HG02588 (cell line): ENCODE measurements around the gene POLE2.
"Not testable (repeated sequence)": the region's sequence is repeated elsewhere in the genome, so short reads cannot be mapped to it uniquely, and the experiment has no call there.

ENCODE experiments used
- ATAC-seq: cut with Tn5 transposase; IDR thresholded peaks from one replicate; pipeline ENCODE4 v1.9.1; 2021; ENCODE audit warnings: mild to moderate bottlenecking, moderate library complexity; ENCODE audit not compliant: unreplicated experiment

The POLE2 gene

DNA sequence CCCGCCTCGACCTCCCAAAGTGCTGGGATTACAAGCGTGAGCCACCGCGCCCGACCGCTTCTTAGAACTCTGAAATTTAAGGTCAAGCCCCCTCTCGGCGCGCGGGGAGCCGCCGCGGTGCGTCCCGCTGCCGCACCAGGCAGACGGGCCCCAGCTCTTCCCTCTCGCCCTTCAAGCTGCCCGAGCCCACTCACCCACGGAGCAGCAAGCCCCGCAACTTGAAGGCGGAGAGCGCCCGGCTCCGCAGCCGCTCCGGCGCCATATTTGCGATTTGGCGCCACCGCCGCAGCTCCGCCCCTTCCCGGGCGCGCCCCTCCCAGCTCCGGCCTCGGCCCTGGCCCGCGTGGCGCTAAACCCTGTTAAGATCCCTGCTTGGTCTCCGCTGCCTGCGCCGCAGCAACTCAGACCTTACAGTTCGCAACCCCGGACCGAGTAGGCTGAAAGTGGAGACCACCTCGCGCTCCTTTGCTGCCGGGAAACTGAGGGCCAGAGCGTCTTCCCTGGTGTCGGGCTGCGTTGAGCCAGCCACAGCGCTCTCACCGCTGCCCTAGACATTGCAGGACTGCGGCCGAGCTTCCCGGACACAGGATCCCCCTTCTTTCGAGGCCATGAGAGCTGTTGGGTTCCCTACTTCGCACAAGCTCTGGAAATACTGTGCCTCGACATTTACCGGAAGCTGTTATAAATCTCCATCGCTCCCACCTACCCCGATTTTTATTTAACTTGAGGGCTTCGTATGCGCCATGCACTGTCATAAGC is at the start of gene POLE2:
Gene POLE2 (minus strand): TSS at position 273 of the 759 bp plus-strand sequence. CDS start 11 bp downstream, at position 262.
- ATAC-seq = peak; percentile 78

DNA sequence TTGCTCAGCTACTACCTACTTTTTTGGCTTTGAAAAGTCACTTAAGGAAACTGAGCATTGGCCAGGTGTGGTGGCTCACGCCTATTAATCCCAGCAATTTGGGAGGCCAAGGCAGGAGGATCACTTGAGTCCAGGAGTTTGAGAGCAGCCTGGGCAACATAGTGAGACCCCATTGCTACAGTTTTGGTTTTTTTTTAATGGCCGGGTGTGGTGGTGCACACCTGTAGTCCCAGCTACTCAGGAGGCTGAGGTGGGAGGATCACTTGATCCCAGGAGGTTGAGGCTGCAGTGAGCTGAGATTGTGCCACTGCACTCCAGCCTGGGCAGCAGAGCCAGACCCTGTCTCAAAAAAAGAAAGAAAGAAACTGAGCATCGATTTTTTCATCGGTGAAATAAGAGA is 47.7 kb upstream of the POLE2 start:
- not testable (repeated sequence) for ATAC-seq

- no peak for ATAC-seq
These were observed 45.8 kb upstream of the POLE2 start for GRCh38 chr14:49733836-49734235.

DNA sequence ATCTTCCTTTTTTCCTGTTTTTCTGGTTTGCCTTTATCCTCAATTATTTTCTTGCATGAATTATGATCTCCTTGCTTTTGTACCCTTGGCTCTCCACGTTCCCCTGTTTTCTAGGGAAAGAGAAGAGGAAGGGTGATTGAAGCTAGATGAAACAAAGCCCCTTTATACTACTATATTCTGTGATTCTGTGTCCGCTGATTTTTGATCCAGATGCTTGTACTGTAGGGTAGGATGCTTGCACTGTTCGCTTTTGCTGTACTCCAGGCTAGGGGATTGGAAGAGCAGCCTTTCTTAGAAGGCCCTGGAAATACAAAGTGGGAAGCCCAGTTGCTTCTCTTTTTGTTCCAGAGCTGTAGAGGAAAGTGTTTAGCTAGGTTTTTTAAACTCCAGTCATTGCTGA is 44.9 kb upstream of the POLE2 start:
- no peak for ATAC-seq

DNA sequence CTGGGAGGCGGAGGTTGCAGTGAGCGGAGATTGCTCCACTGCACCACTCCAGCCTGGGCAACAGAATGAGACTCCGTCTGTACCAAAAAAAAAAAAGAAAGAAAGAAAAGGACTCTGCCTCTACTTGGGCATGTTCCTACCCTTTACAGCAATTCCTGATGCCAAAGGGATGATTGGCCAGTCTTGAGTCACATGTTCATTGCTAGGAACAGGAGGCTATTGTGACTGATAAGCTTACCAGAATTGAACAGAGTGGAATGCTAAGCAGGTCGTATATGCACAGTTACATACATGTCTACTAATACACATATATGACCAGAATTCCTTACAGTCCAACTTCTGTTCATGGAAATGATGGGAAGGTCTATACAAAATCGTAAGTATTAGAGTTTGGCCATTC is 39.2 kb upstream of the POLE2 start:
- no peak for ATAC-seq

DNA sequence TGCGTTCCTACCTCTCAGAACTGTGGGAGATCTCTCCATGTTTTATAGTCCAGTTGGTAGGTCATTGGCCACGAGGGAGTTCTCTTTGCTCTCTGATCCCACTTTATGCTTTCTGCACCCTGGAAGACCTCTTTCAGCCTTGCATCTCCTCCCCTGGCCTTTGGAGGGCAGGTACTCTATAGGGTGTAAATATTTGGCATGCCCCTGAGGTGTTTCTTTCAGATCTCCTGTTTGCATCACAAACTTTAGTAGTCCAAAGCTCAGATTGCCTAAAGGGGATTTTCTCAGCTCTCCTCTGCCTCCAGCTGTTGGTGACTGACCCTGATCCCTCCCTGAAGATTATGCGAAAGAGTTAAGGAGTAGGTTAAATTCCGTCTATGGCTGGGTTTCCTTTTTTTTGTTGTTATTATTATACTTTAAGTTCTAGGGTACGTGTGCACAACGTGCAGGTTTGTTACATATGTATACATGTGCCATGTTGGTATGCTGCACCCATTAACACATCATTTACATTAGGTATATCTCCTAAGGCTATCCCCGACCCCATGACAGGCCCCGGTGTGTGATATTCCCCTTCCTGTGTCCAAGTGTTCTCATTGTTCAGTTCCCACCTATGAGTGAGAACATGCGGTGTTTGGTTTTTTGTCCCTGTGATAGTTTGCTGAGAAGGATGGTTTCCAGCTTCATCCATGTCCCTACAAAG is 33.9 kb upstream of the POLE2 start:
- not testable (repeated sequence) for ATAC-seq

- no peak for ATAC-seq
These were observed 32.7 kb upstream of the POLE2 start for GRCh38 chr14:49720744-49721143.

DNA sequence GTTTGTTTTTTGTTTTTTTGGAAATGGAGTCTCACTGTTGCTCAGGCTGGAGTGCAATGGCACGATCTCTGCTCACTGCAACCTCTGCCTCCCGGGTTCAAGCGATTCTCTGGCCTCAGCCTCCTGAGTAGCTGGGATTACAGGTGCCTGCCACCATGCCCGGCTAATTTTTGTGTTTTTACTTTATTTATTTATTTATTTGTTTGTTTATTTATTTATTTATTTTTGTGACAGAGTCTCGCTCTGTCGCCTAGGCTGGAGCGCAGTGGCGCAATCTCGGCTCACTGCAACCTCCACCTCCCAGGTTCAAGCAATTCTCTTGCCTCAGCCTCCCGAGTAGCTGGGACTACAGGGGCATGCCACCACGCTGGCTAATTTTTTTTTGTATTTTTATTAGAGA is 23.0 kb upstream of the POLE2 start:
- ATAC-seq = not testable (repeated sequence)

DNA sequence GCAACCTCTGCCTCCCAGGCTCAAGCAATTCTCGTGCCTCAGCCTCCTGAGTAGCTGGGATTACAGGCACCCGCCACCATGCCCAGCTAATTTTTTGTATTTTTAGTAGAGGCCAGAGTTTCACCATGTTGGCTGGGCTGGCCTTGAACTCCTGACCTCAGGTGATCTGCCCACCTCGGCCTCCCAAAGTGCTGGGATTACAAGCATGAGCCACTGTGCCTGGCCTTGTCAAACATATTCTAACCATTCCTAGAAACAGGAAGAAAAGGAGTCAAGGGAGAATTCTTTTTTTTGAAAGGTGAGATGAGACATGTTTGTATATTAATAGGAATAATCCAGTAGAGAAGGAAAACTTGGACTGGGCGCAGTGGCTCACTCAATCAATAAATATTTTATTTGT is 16.5 kb upstream of the POLE2 start:
- ATAC-seq = not testable (repeated sequence)

GRCh38 chr14:49703965-49704364 is 16.0 kb upstream of the POLE2 start:
- no peak for ATAC-seq

DNA sequence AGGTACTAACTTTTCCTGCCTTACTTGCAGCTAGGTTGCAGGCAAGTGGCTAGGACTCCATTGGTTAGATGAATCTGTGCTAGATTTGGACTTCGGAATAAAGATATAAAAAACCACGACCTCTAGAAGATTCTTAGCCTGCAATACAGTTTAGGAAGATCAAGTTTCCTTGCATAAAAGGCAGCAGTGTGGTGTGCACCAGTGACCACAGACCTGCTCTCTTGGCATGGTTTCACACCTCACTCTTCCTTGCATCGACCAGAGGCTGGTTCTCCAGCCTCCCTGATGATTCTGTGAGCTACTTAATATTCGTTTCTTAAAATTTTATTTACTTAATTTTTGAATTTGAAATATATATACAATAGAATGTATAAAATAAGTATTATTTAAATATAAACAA is 14.7 kb upstream of the POLE2 start:
- ATAC-seq = no peak

DNA sequence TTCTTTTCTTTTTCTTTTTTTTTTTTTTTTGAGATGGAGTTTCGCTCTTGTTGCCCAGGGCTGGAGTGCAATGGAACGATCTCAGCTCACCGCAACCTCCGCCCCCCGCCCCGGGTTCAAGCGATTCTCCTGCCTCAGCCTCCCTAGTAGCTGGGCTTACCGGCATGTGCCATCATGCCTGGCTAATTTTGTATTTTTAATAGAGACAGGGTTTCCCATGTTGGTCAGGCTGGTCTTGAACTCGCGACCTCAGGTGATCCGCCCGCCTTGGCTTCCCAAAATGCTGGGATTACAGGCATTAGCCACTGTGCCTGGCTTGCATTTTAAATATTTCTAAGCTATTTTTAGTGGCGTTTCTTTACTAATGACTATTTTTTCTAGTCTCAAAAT is 5.7 kb upstream of the POLE2 start:
- not testable (repeated sequence) for ATAC-seq

GRCh38 chr14:49692811-49693734 is 5.1 kb upstream of the POLE2 start, which contains the start of gene KLHDC1:
Gene KLHDC1 (plus strand): TSS chr14:49693120. CDS start chr14:49693195, 75 bp downstream.
- ATAC-seq = peak; percentile 60

DNA sequence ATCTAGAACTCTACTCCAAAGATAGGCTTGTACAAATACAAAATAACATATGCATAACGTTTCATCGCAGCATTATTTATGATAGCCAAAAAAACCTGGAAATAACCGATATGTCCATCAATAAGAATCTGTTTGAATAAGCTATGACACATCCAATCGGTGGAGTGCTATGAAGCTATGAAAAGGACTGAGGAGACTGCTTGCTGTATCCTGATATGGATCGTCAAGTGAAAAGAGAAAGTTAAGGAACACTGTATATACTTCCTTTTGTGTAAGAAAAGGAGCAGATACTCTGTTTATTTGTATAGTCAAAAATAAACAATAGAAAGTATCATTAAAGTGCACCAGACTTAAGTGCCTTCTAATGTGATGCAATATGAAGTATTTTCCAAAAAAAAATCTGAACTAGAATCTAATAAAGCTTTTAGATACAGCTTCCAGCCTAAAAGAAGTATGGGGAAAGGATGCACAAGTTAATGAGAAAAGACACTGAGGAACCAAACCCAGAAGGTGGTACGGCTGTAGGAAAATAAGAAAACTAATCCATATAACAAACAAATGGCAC is 4.3 kb upstream of the POLE2 start:
- ATAC-seq = no peak

- no peak for ATAC-seq
These were observed 3.0 kb upstream of the POLE2 start for GRCh38 chr14:49691031-49691430.

DNA sequence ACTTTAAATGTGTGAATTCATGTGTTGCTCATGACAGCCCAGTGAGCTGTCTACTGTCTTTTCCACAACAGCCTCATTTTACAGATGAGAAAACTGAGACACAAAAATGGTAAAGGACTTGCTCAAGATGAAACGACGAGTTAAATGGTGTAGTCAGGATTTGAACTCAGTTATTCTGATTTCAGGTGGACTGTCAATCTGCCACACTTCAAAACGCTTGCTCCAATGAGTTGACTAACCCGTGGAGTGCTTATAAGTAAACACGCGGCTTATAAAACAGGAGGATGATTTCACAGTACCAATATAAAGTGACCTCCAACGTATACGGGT is 652 bp upstream of the POLE2 start:
- no peak for ATAC-seq

DNA sequence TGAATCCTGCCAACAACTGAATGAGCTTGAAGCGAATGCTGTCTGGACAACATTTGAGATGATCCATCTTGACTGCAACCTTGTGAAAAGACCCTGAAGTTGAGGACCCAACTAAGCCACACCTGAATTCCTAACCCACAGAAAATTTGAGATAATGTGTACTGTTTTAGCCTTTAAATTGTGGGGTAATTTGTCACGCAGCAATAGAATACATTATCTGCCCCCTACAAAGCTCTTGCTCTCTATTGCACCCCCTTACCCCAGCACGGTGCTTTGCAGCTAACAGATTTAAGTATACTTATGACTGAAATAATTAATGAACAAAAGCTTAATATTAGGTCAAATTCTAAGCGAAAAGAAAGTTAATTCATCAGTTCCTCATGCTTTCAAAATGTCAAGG is 1.6 kb downstream of the POLE2 start:
- ATAC-seq = no peak

- ATAC-seq = no peak
These were observed 8.7 kb downstream of the POLE2 start for GRCh38 chr14:49679271-49679670.

DNA sequence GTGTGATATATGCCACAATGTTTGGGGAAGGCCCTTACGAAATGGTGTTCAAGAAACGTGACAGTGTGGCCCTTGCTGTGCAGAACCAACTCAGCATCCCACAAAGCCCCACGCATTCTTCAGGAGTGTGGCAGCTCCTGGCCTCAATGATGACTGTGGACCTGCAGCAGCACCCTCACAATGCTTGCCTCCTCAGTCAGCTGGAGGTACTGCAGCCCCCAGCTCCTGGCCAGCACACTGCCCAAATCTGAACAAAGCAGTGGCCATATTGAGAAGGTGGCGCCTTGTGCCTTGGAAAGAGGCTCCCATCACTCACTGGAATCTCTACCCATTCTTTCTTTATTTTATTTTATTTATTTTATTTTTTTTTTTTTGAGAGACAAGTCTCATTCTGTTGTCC is 10.4 kb downstream of the POLE2 start:
- no peak for ATAC-seq

DNA sequence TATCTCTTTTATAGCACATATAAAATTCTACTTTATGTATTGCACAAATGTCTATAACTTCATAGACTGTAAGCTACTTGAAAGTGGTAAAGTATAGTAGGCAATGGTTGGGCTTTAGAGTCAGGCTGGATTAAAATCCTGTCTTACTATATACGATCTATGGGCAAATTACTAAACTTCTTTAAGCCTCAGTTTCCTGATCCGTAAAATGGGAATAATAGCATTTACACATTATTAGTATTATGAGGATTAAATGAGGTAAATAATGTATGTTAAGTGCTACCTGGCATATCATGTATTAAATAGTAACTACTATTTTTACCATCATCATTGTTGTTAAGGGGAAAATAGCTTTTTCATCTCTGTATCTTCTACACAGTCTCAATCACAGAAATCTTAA is 14.4 kb downstream of the POLE2 start:
- no peak for ATAC-seq

DNA sequence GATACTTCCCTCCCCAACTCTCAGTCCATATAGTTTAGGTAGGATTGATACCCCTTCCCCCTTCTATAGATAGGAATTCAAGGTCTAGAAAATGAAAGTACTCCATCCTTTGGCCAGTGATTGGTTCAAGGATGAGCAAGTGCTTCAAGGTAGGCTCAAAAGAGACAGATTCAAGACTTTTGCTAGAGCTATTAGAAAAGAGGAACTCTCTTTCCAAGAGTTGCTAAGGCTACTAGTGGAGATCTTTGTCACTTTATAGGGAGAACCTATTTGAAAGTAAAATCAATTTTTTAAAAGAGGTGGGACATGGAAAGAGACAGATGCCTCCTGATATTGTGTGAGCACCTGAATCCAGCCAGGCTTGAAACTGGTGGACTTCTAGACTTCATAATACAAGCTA is 17.5 kb downstream of the POLE2 start:
- ATAC-seq = no peak
